B cell (primary cell): ENCODE data around the gene OR6N2. TPM values are rescaled to one million over a fixed set of nuclear protein-coding genes. Genes with fewer than 3 reads are reported as not detected.

Experiments
- ATAC-seq: fragments of 200-7000 bp; cut with Tn5 transposase; one replicate; pipeline ENCODE4 v1.10.0; 2021; ENCODE audit warnings: low read depth, mild to moderate bottlenecking, moderate number of reproducible peaks, moderate library complexity
- CTCF ChIA-PET: fragments of 350-600 bp; sonication (Branson Sonifier 250); formaldehyde crosslinking; loops from one replicate; lab custom pipeline; 2021; ENCODE audit warnings: antibody characterized with exemption, inconsistent platforms; lab: Charles Lee
- POLR2A ChIA-PET: fragments of 350-600 bp; sonication (Branson Sonifier 250); formaldehyde crosslinking; loops from one replicate; lab custom pipeline; 2021; ENCODE audit warnings: antibody characterized with exemption; lab: Charles Lee
- DNase-seq: peaks from one replicate; pipeline ENCODE4 v3.0.0; 2013
- H2AFZ ChIP-seq: 2 replicates; pipeline ENCODE4 v1.6.1; 2012; ENCODE audit warnings: mild to moderate bottlenecking, low read depth, low read length; ENCODE audit not compliant: insufficient read depth, poor library complexity, severe bottlenecking
- H3K27ac ChIP-seq, 2 donors: 1 replicate in 1 of 2; 2 replicates in 1 of 2; pipeline ENCODE4 v1.5.1; 2012 to 2013; ENCODE audit warnings: low read length in 2 of 2, mild to moderate bottlenecking in 2 of 2, moderate library complexity in 1 of 2
- H3K27me3 ChIP-seq, 4 experiments: fragments of 200-600 bp in 1 of 4; sonication (generic) in 1 of 4; replicated peaks in 1 of 4; 1 replicate in 2 of 4; 2 replicates in 2 of 4; pipeline versions ENCODE4 v1.6.1 to v1.7.0; 2013 to 2016; ENCODE audit warnings: low read length in 3 of 4, mild to moderate bottlenecking in 2 of 4, mixed read lengths in 1 of 4, moderate library complexity in 1 of 4; ENCODE audit not compliant: insufficient read depth in 4 of 4, control insufficient read depth in 3 of 4; ENCODE audit errors: control extremely low read depth in 1 of 4
- H3K36me3 ChIP-seq, 2 experiments: replicated peaks in 1 of 2; 1 replicate in 1 of 2; 2 replicates in 1 of 2; pipeline versions ENCODE4 v1.6.1 to v1.7.1; 2013; ENCODE audit warnings: low read length in 1 of 2; ENCODE audit not compliant: insufficient read depth in 2 of 2, control insufficient read depth in 1 of 2; ENCODE audit errors: control extremely low read depth in 1 of 2, extremely low read depth in 1 of 2
- H3K4me1 ChIP-seq, 2 donors: fragments of 200-600 bp in 1 of 2; sonication (generic) in 1 of 2; 1 replicate in 1 of 2; 2 replicates in 1 of 2; pipeline versions ENCODE4 v1.5.1 to v1.6.1; 2013 to 2017; ENCODE audit warnings: low read length in 2 of 2; ENCODE audit not compliant: control insufficient read depth in 2 of 2, insufficient read depth in 2 of 2
- H3K4me2 ChIP-seq: replicated peaks from 2 replicates; pipeline ENCODE3; 2012; ENCODE audit warnings: mild to moderate bottlenecking, low read depth, low read length; ENCODE audit not compliant: poor library complexity, severe bottlenecking
- H3K4me3 ChIP-seq, 5 experiments: fragments of 200-600 bp in 1 of 5; sonication (generic) in 1 of 5; 1 replicate in 3 of 5; 2 replicates in 2 of 5; pipeline versions ENCODE4 v1.5.1 to v1.7.0; 2011 to 2016; ENCODE audit warnings: low read length in 4 of 5, mild to moderate bottlenecking in 4 of 5, low read depth in 2 of 5, control low read depth in 1 of 5, moderate library complexity in 1 of 5; ENCODE audit not compliant: insufficient read depth in 1 of 5; ENCODE audit errors: control extremely low read depth in 1 of 5, extremely low read depth in 1 of 5
- H3K79me2 ChIP-seq: fragments of 200-600 bp; sonication (generic); one replicate; pipeline ENCODE4 v1.6.0; 2016; ENCODE audit warnings: low read length; ENCODE audit not compliant: control insufficient read depth, insufficient read depth
- H3K9ac ChIP-seq: fragments of 200-600 bp; sonication (generic); 2 replicates; pipeline ENCODE4 v1.6.1; 2017; ENCODE audit warnings: mild to moderate bottlenecking, low read length, moderate library complexity
- H3K9me3 ChIP-seq, 3 donors: one replicate each; pipeline versions ENCODE4 v1.6.1 to v1.7.1; 2013; ENCODE audit warnings: low read length in 2 of 3; ENCODE audit not compliant: control insufficient read depth in 2 of 3, insufficient read depth in 1 of 3; ENCODE audit errors: control extremely low read depth in 1 of 3
- H4K20me1 ChIP-seq: 2 replicates; pipeline ENCODE4 v1.6.0; 2012; ENCODE audit warnings: mild to moderate bottlenecking, low read length; ENCODE audit not compliant: insufficient read depth, control insufficient read depth, poor library complexity, severe bottlenecking
- H3K27ac Mint-ChIP-seq: one replicate; pipeline ENCODE4 v1.8.0; 2021; ENCODE audit warnings: mixed read lengths
- H3K27me3 Mint-ChIP-seq: one replicate; pipeline ENCODE4 v1.8.0; 2021; ENCODE audit warnings: mixed read lengths
- H3K4me1 Mint-ChIP-seq: one replicate; pipeline ENCODE4 v1.8.0; 2021; ENCODE audit warnings: mixed read lengths
- H3K4me3 Mint-ChIP-seq: one replicate; pipeline ENCODE4 v1.8.0; 2021; ENCODE audit warnings: mixed read lengths
- H3K9me3 Mint-ChIP-seq: one replicate; pipeline ENCODE4 v1.8.0; 2022; ENCODE audit warnings: mixed read lengths; ENCODE audit not compliant: insufficient read depth
- CTCF ChIP-seq: fragments of 200-600 bp; IDR thresholded peaks from one replicate; pipeline ENCODE4 v1.8.0; 2022; ENCODE audit warnings: antibody characterized with exemption, mild to moderate bottlenecking
- EZH2 ChIP-seq: IDR thresholded peaks from 2 replicates; pipeline ENCODE4 v1.6.1; 2012; ENCODE audit warnings: borderline replicate concordance, low read depth, mild to moderate bottlenecking, moderate library complexity, low read length; ENCODE audit not compliant: insufficient read depth, poor library complexity, severe bottlenecking
- WGBS: methylation state at CpG from one replicate; pipeline ENCODE4 v1.1.5; 2013; ENCODE audit warnings: missing lambda C conversion rate; ENCODE audit not compliant: insufficient coverage; 5-methylcytosine and 5-hydroxymethylcytosine counted together
- intact Hi-C: fragments of 100-400 bp; cut with micrococcal nuclease; formaldehyde crosslinking; loops from one replicate; pipeline ENCODE4 v1.10.0; 2022
- polyA plus RNA-seq: library from polyadenylated mRNA; depleted of rRNA; stranded (reverse); fragments of >200 nt; gene quantifications from 2 replicates; pipeline ENCODE4 v1.2.3, GENCODE V29; 2012
- total RNA-seq, 2 donors: library from RNA; stranded (reverse); fragments of 120-200 nt in 1 of 2; gene quantifications; 1 replicate in 1 of 2; 2 replicates in 1 of 2; pipeline versions ENCODE4 v1.2.3 to v1.2.4, GENCODE V29; 2013 to 2022

Gene OR6N2
- total and polyA plus RNA-seq, 2 donors (not counting 1 experiment from before 2014, with no cell fraction given) = not detected

- no peaks in the 10 kb centered on the region for H4K20me1 ChIP-seq
- no peak overlapping the region for H3K4me3 ChIP-seq
- no peaks in the 10 kb centered on the region for H3K79me2 ChIP-seq
- CTCF ChIA-PET = interaction anchor here (0.6 to 1.3 kb wide), 2 partner anchors 14 to 133 kb away, joined by 3 to 4 read pairs; no protein-coding TSS in a partner anchor
- H3K36me3 ChIP-seq = no peaks in the 10 kb centered on the region
- TF ChIP-seq CTCF (no peak), EZH2 (no peak)
- intact Hi-C loops = no loop called here
- H3K27me3 ChIP-seq = peaks cover 0 to 5% (median 0%) of the 10 kb centered on the region in 4 experiments
- H3K4me2 ChIP-seq = no peak overlapping the region
- no peak for ATAC-seq
- no peak overlapping the region for H3K9ac ChIP-seq
- no peaks in the 10 kb centered on the region for H3K9me3 ChIP-seq
- DNase-seq = no peak
- Mint-ChIP-seq H3K4me3 (no peak overlapping the region), H3K9me3 (no peaks in the 10 kb centered on the region), H3K27ac (no peak overlapping the region), H3K27me3 (peaks cover 22% of the 10 kb centered on the region), H3K4me1 (peaks cover 9% of the 10 kb centered on the region)
- no peak overlapping the region for H3K27ac ChIP-seq
- H3K4me1 ChIP-seq = no peaks in the 10 kb centered on the region
- no CpG with 5 or more reads among the region's 6 CpGs for WGBS
- H2AFZ ChIP-seq = no peak overlapping the region
- POLR2A ChIA-PET = no interaction called here
These were observed 26.0 kb upstream of the OR6N2 start for GRCh38 chr1:158806916-158807536.

GRCh38 chr1:158803678-158804077 is 22.7 kb upstream of the OR6N2 start:
- WGBS = no CpG with 5 or more reads among the region's 1 CpG
- ATAC-seq = no peak
- Histone ChIP-seq H2AFZ (no peak overlapping the region), H3K4me3 (no peak overlapping the region), H3K27me3 (peaks cover 0 to 8% (median 0%) of the 10 kb centered on the region in 4 experiments), H3K4me2 (no peak overlapping the region), H3K79me2 (no peaks in the 10 kb centered on the region), H3K9ac (no peak overlapping the region), H3K27ac (no peak overlapping the region), H4K20me1 (no peaks in the 10 kb centered on the region), H3K36me3 (no peaks in the 10 kb centered on the region), H3K9me3 (no peaks in the 10 kb centered on the region), H3K4me1 (no peaks in the 10 kb centered on the region)
- Mint-ChIP-seq H3K27ac (no peak overlapping the region), H3K9me3 (no peaks in the 10 kb centered on the region), H3K4me3 (no peak overlapping the region), H3K4me1 (peaks cover 3% of the 10 kb centered on the region), H3K27me3 (peaks cover 30% of the 10 kb centered on the region)
- CTCF ChIA-PET = no interaction called here
- no peak for DNase-seq
- intact Hi-C loops = no loop called here
- POLR2A ChIA-PET = no interaction called here
- TF ChIP-seq EZH2 (no peak), CTCF (no peak)
